ENCODE data around the gene CDKL1. TPM values are rescaled to one million over a fixed set of nuclear protein-coding genes. Genes with fewer than 3 reads are reported as not detected.
"Not testable (repeated sequence)": the region's sequence is repeated elsewhere in the genome, so short reads cannot be mapped to it uniquely, and the experiment has no call there.

The CDKL1 gene
- total RNA-seq, 1 experiment from 2014 or later: 6.1 TPM

- no peaks in the 10 kb centered on the region for H3K27me3 ChIP-seq
- no peak overlapping the region for H3K27ac ChIP-seq
- no peaks in the 10 kb centered on the region for H3K36me3 ChIP-seq
- no peak for DNase-seq
- no peaks in the 10 kb centered on the region for H3K4me1 ChIP-seq
- no peaks in the 10 kb centered on the region for H3K9me3 ChIP-seq (replicated peaks)
- no peak overlapping the region for H3K4me3 ChIP-seq
These were observed 22.7 kb downstream of the CDKL1 start for GRCh38 chr14:50373959-50374358.

GRCh38 chr14:50371546-50371945 lies 25.1 kb downstream of the CDKL1 start:
- DNase-seq: peak in 1 of 2 experiments; percentile 6
- Histone ChIP-seq H3K4me3 (no peak overlapping the region), H3K4me1 (no peaks in the 10 kb centered on the region), H3K27me3 (no peaks in the 10 kb centered on the region), H3K27ac (no peak overlapping the region), H3K9me3 (replicated peaks) (no peaks in the 10 kb centered on the region), H3K36me3 (no peaks in the 10 kb centered on the region)

DNA sequence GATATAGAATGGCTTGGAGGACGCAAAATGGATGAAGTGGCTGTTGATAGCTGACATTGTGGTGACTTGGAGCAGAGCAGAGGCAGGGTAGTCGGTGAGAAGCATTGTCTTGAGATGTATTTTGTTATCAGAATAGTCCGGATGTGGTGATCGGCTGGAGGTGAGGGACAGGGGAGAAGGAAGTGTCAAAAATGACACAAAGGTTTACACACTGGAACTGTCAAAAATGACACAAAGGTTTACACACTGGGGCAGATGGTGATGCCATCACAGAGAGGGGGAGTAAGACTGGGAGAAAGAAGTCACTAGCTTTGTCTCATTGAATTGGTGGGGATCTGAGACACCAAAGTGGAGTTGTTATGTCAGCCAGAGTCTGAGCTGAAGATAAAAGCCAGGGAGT lies 30.1 kb downstream of the CDKL1 start:
- no peaks in the 10 kb centered on the region for H3K4me1 ChIP-seq
- no peak for DNase-seq
- H3K36me3 ChIP-seq: no peaks in the 10 kb centered on the region
- no peak overlapping the region for H3K27ac ChIP-seq
- H3K9me3 ChIP-seq (replicated peaks): no peaks in the 10 kb centered on the region
- H3K4me3 ChIP-seq: no peak overlapping the region
- no peaks in the 10 kb centered on the region for H3K27me3 ChIP-seq

GRCh38 chr14:50366115-50366514 lies 30.6 kb downstream of the CDKL1 start:
- no peak overlapping the region for H3K4me3 ChIP-seq

DNA sequence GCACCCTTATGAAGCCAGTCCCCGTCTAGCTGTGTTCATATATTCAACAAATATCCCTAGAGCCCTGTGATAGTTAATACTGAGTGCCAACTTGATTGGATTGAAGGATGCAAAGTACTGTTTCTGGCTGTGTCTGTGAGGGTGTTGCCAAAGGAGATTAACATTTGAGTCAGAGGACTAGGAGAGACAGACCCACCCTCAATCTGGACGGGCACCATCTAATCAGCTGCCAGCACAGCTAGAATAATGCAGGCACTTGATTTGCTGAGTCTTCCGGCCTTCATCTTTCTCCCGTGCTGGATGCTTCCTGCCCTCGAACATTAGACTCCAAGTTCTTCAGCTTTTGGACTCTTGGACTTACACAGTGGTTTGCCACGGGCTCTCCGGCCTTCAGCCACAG lies 31.1 kb downstream of the CDKL1 start:
- not testable (repeated sequence) for H3K9me3 ChIP-seq (replicated peaks); H3K27me3 ChIP-seq; H3K27ac ChIP-seq; H3K4me3 ChIP-seq; H3K36me3 ChIP-seq; DNase-seq; H3K4me1 ChIP-seq

More at GRCh38 chr14:50366115-50366514, 30.6 kb downstream of the CDKL1 start:
- no peaks in the 10 kb centered on the region for H3K36me3 ChIP-seq
- no peak overlapping the region for H3K27ac ChIP-seq
- H3K27me3 ChIP-seq: no peaks in the 10 kb centered on the region
- DNase-seq: no peak
- no peaks in the 10 kb centered on the region for H3K4me1 ChIP-seq
- no peaks in the 10 kb centered on the region for H3K9me3 ChIP-seq (replicated peaks)

DNA sequence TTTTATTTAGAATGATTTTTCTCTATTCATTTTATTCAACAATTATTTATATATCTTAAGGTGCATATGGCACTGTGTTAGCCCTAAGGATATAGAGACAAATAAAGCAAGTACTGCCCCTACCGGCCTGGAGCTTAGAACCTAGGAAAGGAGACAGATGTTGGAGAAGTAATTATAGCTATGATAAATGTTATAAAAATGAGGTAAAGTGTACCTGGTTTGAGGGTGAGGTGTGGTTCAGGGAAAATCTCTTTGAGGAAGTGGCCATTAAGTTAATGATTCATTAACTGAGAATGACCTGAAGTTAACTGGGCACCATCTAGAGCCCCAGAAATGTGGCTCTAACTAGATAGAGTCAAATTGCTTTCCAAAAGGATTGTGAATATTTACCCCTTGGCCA lies 31.9 kb downstream of the CDKL1 start:
- Histone ChIP-seq H3K27ac (no peak overlapping the region), H3K4me1 (no peaks in the 10 kb centered on the region), H3K27me3 (no peaks in the 10 kb centered on the region), H3K4me3 (no peak overlapping the region), H3K9me3 (replicated peaks) (no peaks in the 10 kb centered on the region), H3K36me3 (no peaks in the 10 kb centered on the region)
- DNase-seq: no peak

GRCh38 chr14:50363714-50364111 lies 33.0 kb downstream of the CDKL1 start:
- Histone ChIP-seq H3K27me3 (no peaks in the 10 kb centered on the region), H3K36me3 (no peaks in the 10 kb centered on the region), H3K9me3 (replicated peaks) (no peaks in the 10 kb centered on the region), H3K4me3 (no peak overlapping the region), H3K27ac (no peak overlapping the region), H3K4me1 (no peaks in the 10 kb centered on the region)
- no peak for DNase-seq

GRCh38 chr14:50362764-50363713 lies 33.6 kb downstream of the CDKL1 start:
- H3K27me3 ChIP-seq: no peaks in the 10 kb centered on the region
- no peak for DNase-seq
- no peaks in the 10 kb centered on the region for H3K4me1 ChIP-seq
- H3K9me3 ChIP-seq (replicated peaks): no peaks in the 10 kb centered on the region
- no peaks in the 10 kb centered on the region for H3K36me3 ChIP-seq
- no peak overlapping the region for H3K27ac ChIP-seq
- H3K4me3 ChIP-seq: no peak overlapping the region

GRCh38 chr14:50361473-50362403 lies 34.9 kb downstream of the CDKL1 start:
- not testable (repeated sequence) for H3K9me3 ChIP-seq (replicated peaks); DNase-seq; H3K27ac ChIP-seq; H3K27me3 ChIP-seq; H3K4me3 ChIP-seq; H3K4me1 ChIP-seq; H3K36me3 ChIP-seq

DNA sequence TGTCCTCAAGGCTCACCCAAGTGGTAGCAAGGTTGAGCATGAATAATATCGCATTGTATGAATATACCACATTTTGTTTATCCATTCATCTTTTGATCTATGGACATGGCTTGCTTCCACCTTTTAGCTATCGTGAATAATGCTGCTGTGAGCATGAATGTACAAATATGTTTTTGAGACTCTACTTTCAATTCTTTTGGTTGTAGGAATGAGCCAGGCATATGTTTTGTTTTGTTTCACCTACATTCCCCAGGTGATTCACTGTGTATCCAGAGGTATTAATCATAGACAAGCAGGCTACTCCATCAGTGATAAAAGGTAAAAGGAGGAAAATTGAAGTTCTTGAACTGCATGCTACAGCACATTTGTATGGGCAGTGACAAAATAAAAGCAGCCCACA lies 35.8 kb downstream of the CDKL1 start:
- Histone ChIP-seq H3K36me3 (no peaks in the 10 kb centered on the region), H3K4me1 (no peaks in the 10 kb centered on the region), H3K27ac (no peak overlapping the region), H3K27me3 (no peaks in the 10 kb centered on the region), H3K4me3 (no peak overlapping the region), H3K9me3 (replicated peaks) (no peaks in the 10 kb centered on the region)
- no peak for DNase-seq

DNA sequence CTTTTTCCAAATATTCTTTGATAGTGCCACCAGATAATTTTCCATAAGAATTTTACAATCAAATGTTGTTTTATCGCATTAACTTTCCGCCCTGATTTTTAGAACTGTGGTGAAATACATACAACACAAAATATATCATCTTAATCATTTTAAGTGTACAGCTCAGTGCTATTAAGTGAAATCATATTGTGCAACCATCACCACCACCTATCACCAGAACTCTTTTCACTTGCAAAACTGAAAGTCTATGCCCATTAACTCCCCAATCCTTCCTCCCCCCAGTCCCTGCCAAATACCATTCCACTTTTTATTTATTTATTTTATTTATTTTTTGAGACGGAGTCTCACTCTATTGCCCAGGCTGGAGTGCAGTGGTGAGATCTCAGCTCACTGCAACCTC lies 36.6 kb downstream of the CDKL1 start:
- H3K27ac ChIP-seq: no peak overlapping the region
- H3K4me1 ChIP-seq: no peaks in the 10 kb centered on the region
- no peaks in the 10 kb centered on the region for H3K27me3 ChIP-seq
- DNase-seq: no peak
- no peaks in the 10 kb centered on the region for H3K9me3 ChIP-seq (replicated peaks)
- no peaks in the 10 kb centered on the region for H3K36me3 ChIP-seq
- H3K4me3 ChIP-seq: no peak overlapping the region

DNA sequence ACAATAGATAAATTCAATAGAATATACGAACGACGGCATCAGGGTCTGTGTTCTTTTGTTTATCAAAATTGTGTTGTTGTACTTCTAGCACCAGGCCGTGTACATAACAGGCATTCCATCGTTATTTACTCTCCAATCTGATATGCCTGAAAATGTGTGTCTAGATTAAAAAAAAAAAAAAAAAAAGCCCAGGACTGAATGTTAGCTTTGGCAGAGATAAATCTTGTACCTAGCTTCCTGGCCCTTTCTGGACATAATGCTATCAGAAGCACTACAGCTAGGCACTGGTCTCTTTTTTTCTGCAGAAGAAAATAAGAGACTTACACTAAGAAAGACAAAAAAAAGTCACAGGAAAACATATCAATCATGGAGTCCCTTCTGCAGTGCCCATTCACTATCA lies 37.0 kb downstream of the CDKL1 start:
- Histone ChIP-seq H3K27ac (no peak overlapping the region), H3K27me3 (no peaks in the 10 kb centered on the region), H3K9me3 (replicated peaks) (no peaks in the 10 kb centered on the region), H3K4me1 (peaks cover under 1% of the 10 kb centered on the region; the same call in 1 of the 2 replicates), H3K36me3 (no peaks in the 10 kb centered on the region), H3K4me3 (no peak overlapping the region)
- no peak for DNase-seq

GRCh38 chr14:50357753-50358395 lies 38.8 kb downstream of the CDKL1 start:
- H3K27ac ChIP-seq: no peak overlapping the region
- H3K36me3 ChIP-seq: no peaks in the 10 kb centered on the region
- peaks cover 6% of the 10 kb centered on the region; the same call in 1 of the 2 replicates for H3K4me1 ChIP-seq
- no peaks in the 10 kb centered on the region for H3K9me3 ChIP-seq (replicated peaks)
- DNase-seq: no peak
- no peaks in the 10 kb centered on the region for H3K27me3 ChIP-seq
- no peak overlapping the region for H3K4me3 ChIP-seq

GRCh38 chr14:50357124-50357523 lies 39.6 kb downstream of the CDKL1 start:
- peaks cover 6% of the 10 kb centered on the region; the same call in 1 of the 2 replicates for H3K4me1 ChIP-seq
- no peaks in the 10 kb centered on the region for H3K9me3 ChIP-seq (replicated peaks)
- no peak overlapping the region for H3K27ac ChIP-seq
- H3K4me3 ChIP-seq: no peak overlapping the region
- H3K27me3 ChIP-seq: no peaks in the 10 kb centered on the region
- peak; percentile 54 to 64 for DNase-seq
- H3K36me3 ChIP-seq: no peaks in the 10 kb centered on the region

All from SJCRH30 (cell line).